GM12891 (cell line): Measurements from ENCODE around the gene VAV2.

Experiments
- POLR2A ChIP-seq: IDR thresholded peaks from 2 replicates; pipeline ENCODE4 v1.6.1; 2011; ENCODE audit warnings: low read depth, low read length, control low read depth
- POLR2AphosphoS5 ChIP-seq: IDR thresholded peaks from 2 replicates; pipeline ENCODE4 v1.6.1; 2011; ENCODE audit warnings: low read depth, low read length, control low read depth
- TAF1 ChIP-seq: IDR thresholded peaks from 2 replicates; pipeline ENCODE4 v1.6.1; 2011; ENCODE audit warnings: low read depth, low read length, control low read depth

GRCh38 chr9:133850161-133850560 lies 142.0 kb downstream of the VAV2 start:
- TF ChIP-seq TAF1 = no peak
- TF ChIP-seq POLR2A = no peak
- TF ChIP-seq POLR2AphosphoS5 = no peak
